Endothelial cell of umbilical vein (primary cell): ENCODE results near the gene ZG16B. TPM values are rescaled to one million over a fixed set of nuclear protein-coding genes. Genes with fewer than 3 reads are reported as not detected.
A peak's percentile ranks its signal among the peaks of the same experiment; 100 is the strongest.

Source experiments
- BruUV-seq: library from RNA; stranded (reverse); fragments of 400-500 nt; replicated peaks from 2 replicates; lab custom pipeline; 2021; lab: Mats Ljungman, UMichigan
- CTCF ChIA-PET: fragments of 300-600, 350-600 bp; sonication (Branson Sonifier 250); formaldehyde crosslinking; loops from one replicate; lab custom pipeline; 2021; ENCODE audit warnings: antibody characterized with exemption, inconsistent platforms; lab: Charles Lee
- POLR2A ChIA-PET: fragments of 300-600, 350-600 bp; sonication (Branson Sonifier 250); formaldehyde crosslinking; loops from one replicate; lab custom pipeline; 2021; ENCODE audit warnings: antibody characterized with exemption, inconsistent platforms; lab: Charles Lee
- DNase-seq: peaks from one replicate; pipeline ENCODE4 v3.0.0-alpha.2; 2011; ENCODE audit warnings: low read depth, low spot score
- FAIRE-seq: peaks from 2 replicates; lab custom pipeline; 2011; peaks lifted over from hg19 to GRCh38; lab: Jason Lieb, UNC
- H2AFZ ChIP-seq: 2 replicates; pipeline ENCODE4 v1.6.0; 2012; ENCODE audit warnings: low read depth, low read length, control low read depth, inconsistent platforms
- H3K27ac ChIP-seq: 2 replicates; pipeline ENCODE4 v1.5.1; 2011; ENCODE audit warnings: low read depth, mild to moderate bottlenecking, control low read depth, low read length, moderate library complexity; ENCODE audit not compliant: insufficient read depth
- H3K27me3 ChIP-seq, 2 experiments: 2 replicates each; pipeline versions ENCODE4 v1.6.0 to v1.6.1; 2011; ENCODE audit warnings: low read length in 2 of 2, mixed read lengths in 1 of 2; ENCODE audit not compliant: control insufficient read depth in 2 of 2, insufficient read depth in 2 of 2
- H3K36me3 ChIP-seq, 2 experiments: 2 replicates in 1 of 2; 3 replicates in 1 of 2; pipeline ENCODE4 v1.5.1; 2011; ENCODE audit warnings: low read length in 2 of 2, mild to moderate bottlenecking in 1 of 2, moderate library complexity in 1 of 2; ENCODE audit not compliant: control insufficient read depth in 2 of 2, insufficient read depth in 2 of 2; ENCODE audit errors: extremely low read depth in 1 of 2
- H3K4me1 ChIP-seq: 3 replicates; pipeline ENCODE4 v1.5.1; 2011; ENCODE audit warnings: mild to moderate bottlenecking, low read length; ENCODE audit not compliant: control insufficient read depth, insufficient read depth; ENCODE audit errors: extremely low read depth
- H3K4me2 ChIP-seq: 2 replicates; pipeline ENCODE4 v1.6.1; 2011; ENCODE audit warnings: low read length, control low read depth, mixed read lengths; ENCODE audit not compliant: insufficient read depth
- H3K4me3 ChIP-seq, 3 experiments: fragments of 200-600 bp in 1 of 3; sonication (generic), shearing (Covaris generic) in 1 of 3; replicated peaks in 1 of 3; 2 replicates each; pipeline ENCODE4 v1.5.1; 2011 to 2016; ENCODE audit warnings: control low read depth in 3 of 3, low read length in 3 of 3, mild to moderate bottlenecking in 2 of 3, inconsistent platforms in 1 of 3, low read depth in 1 of 3, moderate library complexity in 1 of 3; ENCODE audit not compliant: insufficient read depth in 1 of 3
- H3K79me2 ChIP-seq: 2 replicates; pipeline ENCODE4 v1.6.0; 2012; ENCODE audit warnings: low read length, inconsistent platforms; ENCODE audit not compliant: control insufficient read depth, insufficient read depth
- H3K9ac ChIP-seq: replicated peaks from 2 replicates; pipeline ENCODE3; 2011; ENCODE audit warnings: low read length, control low read depth; ENCODE audit not compliant: insufficient read depth; ENCODE audit errors: extremely low read depth
- H3K9me1 ChIP-seq: replicated peaks from 3 replicates; pipeline ENCODE4 v1.6.0; 2011; ENCODE audit warnings: mild to moderate bottlenecking, low read length; ENCODE audit not compliant: control insufficient read depth, insufficient read depth; ENCODE audit errors: extremely low read depth
- H3K9me3 ChIP-seq: replicated peaks from 2 replicates; pipeline ENCODE4 v1.5.1; 2012; ENCODE audit warnings: low read length, inconsistent platforms; ENCODE audit not compliant: control insufficient read depth, insufficient read depth
- H4K20me1 ChIP-seq: replicated peaks from 2 replicates; pipeline ENCODE3; 2011; ENCODE audit warnings: mild to moderate bottlenecking, low read length; ENCODE audit not compliant: control insufficient read depth, insufficient read depth; ENCODE audit errors: extremely low read depth
- CTCF ChIP-seq, 2 donors: IDR thresholded peaks; 1 replicate in 1 of 2; 2 replicates in 1 of 2; pipeline ENCODE4 v1.5.1; 2011; ENCODE audit warnings: low read length in 2 of 2, mild to moderate bottlenecking in 2 of 2, moderate library complexity in 2 of 2, control low read depth in 1 of 2, inconsistent platforms in 1 of 2, low read depth in 1 of 2; ENCODE audit not compliant: insufficient read depth in 1 of 2; ENCODE audit errors: extremely low read depth in 1 of 2
- EZH2 ChIP-seq: IDR thresholded peaks from 2 replicates; pipeline ENCODE4 v1.6.1; 2012; ENCODE audit warnings: borderline replicate concordance, low read depth, mild to moderate bottlenecking, moderate library complexity, low read length, inconsistent platforms; ENCODE audit not compliant: severe bottlenecking
- FOS ChIP-seq: IDR thresholded peaks from 2 replicates; pipeline ENCODE4 v1.6.1; 2011; ENCODE audit warnings: mild to moderate bottlenecking, low read length, moderate library complexity, borderline replicate concordance; ENCODE audit not compliant: insufficient read depth
- GATA2 ChIP-seq: IDR thresholded peaks from 2 replicates; pipeline ENCODE4 v1.7.0; 2011; ENCODE audit warnings: low read depth, mild to moderate bottlenecking, moderate library complexity, mixed read lengths, low read length; ENCODE audit not compliant: insufficient read length, insufficient read depth
- JUN ChIP-seq: IDR thresholded peaks from 2 replicates; pipeline ENCODE4 v1.6.1; 2011; ENCODE audit warnings: borderline replicate concordance, low read depth; ENCODE audit not compliant: insufficient read length, insufficient read depth
- MAX ChIP-seq: IDR thresholded peaks from 2 replicates; pipeline ENCODE4 v1.6.1; 2011; ENCODE audit not compliant: insufficient read depth, insufficient read length
- MYC ChIP-seq: IDR thresholded peaks from one replicate; pipeline ENCODE4 v1.6.1; 2011; ENCODE audit warnings: mild to moderate bottlenecking, low read depth, low read length
- POLR2A ChIP-seq: IDR thresholded peaks from 2 replicates; pipeline ENCODE4 v1.6.1; 2012; ENCODE audit warnings: low read depth, mild to moderate bottlenecking, control low read depth, low read length
- POLR2AphosphoS5 ChIP-seq: IDR thresholded peaks from 2 replicates; pipeline ENCODE4 v1.6.1; 2012; ENCODE audit warnings: low read depth, mild to moderate bottlenecking, control low read depth, low read length, moderate library complexity; ENCODE audit not compliant: insufficient read depth
- dilution Hi-C: fragments of 300-500 bp; cut with MboI; formaldehyde crosslinking; loops from one replicate; pipeline ENCODE4 v1.15.0; 2019; ENCODE audit warnings: low sequenced_read_pairs; ENCODE audit not compliant: extremely low pct_ligation_motif_present
- intact Hi-C: fragments of 100-400 bp; cut with micrococcal nuclease; formaldehyde crosslinking; loops from one replicate; pipeline ENCODE4 v1.10.0; 2022
- polyA plus RNA-seq, 4 experiments: library from polyadenylated mRNA; depleted of rRNA in 3 of 4; stranded (reverse) in 3 of 4; unstranded in 1 of 4; fragments of >200 nt; gene quantifications; 2 replicates each; pipeline versions ENCODE4 v1.2.1 to v1.2.3, GENCODE V29; 2011 to 2012; ENCODE audit warnings: missing spikeins in 1 of 4
- total RNA-seq: library from RNA; stranded (reverse); gene quantifications from 2 replicates; pipeline ENCODE4 v1.2.3, GENCODE V29; 2021

Gene ZG16B
- total and polyA plus RNA-seq, 2 donors (not counting 3 experiments of a cell fraction or from before 2014, with no cell fraction given), result 0.22 TPM; not detected in 1

GRCh38 chr16:2842340-2843000 is 12.4 kb downstream of the ZG16B start:
- CTCF ChIA-PET, result interaction anchor here (1.0 to 6.4 kb wide), 4 partner anchors 11 to 85 kb away, joined by 3 to 372 read pairs (median 4); no protein-coding TSS in a partner anchor
- BruUV-seq, result no TSS peak
- no peak for DNase-seq
- H3K36me3 ChIP-seq, result no peaks in the 10 kb centered on the region
- no peak overlapping the region for H3K4me2 ChIP-seq
- dilution Hi-C loops (no loop called here), intact Hi-C loops (no loop called here)
- H3K9me1 ChIP-seq, result no peaks in the 10 kb centered on the region
- no peaks in the 10 kb centered on the region for H3K79me2 ChIP-seq
- no peak overlapping the region for H3K27ac ChIP-seq
- no peak overlapping the region for H3K4me3 ChIP-seq
- peak overlapping the region; percentile 28 for H2AFZ ChIP-seq
- H3K27me3 ChIP-seq, result no peaks in the 10 kb centered on the region
- FAIRE-seq, result peak; percentile 89
- TF ChIP-seq GATA2, result no peak
- TF ChIP-seq FOS, result no peak
- no peak for TF ChIP-seq JUN
- no peak for TF ChIP-seq MYC
- no peak for TF ChIP-seq EZH2
- TF ChIP-seq CTCF (IDR thresholded peaks at IDR 0.05; ENCODE audit: extremely low read depth in 1 of 2, insufficient read depth in 1 of 2, low read depth in 1 of 2, low read length in 2 of 2), result peak; percentile 61 to 79
- TF ChIP-seq POLR2A, result no peak
- TF ChIP-seq MAX, result no peak
- TF ChIP-seq POLR2AphosphoS5, result peak; percentile 62
- H4K20me1 ChIP-seq, result no peaks in the 10 kb centered on the region
- no peaks in the 10 kb centered on the region for H3K9me3 ChIP-seq
- POLR2A ChIA-PET, result no interaction called here
- peaks cover 12% of the 10 kb centered on the region for H3K4me1 ChIP-seq
- no peak overlapping the region for H3K9ac ChIP-seq
